GM19324 (cell line): ENCODE data around the gene MORN3.
A peak's percentile ranks its signal among the peaks of the same experiment; 100 is the strongest.
"Not testable (repeated sequence)": the region's sequence is repeated elsewhere in the genome, so short reads cannot be mapped to it uniquely, and the experiment has no call there.

Source experiments
- ATAC-seq: cut with Tn5 transposase; IDR thresholded peaks from one replicate; pipeline ENCODE4 v1.9.1; 2021; ENCODE audit warnings: mild to moderate bottlenecking, moderate library complexity; ENCODE audit not compliant: unreplicated experiment, low FRiP score

MORN3 gene

GRCh38 chr12:121669521-121669900 is at the start of gene MORN3:
TSS of gene MORN3 (minus strand) at chr12:121669654. CDS start at chr12:121669483, 171 bp downstream.
- no peak for ATAC-seq

DNA sequence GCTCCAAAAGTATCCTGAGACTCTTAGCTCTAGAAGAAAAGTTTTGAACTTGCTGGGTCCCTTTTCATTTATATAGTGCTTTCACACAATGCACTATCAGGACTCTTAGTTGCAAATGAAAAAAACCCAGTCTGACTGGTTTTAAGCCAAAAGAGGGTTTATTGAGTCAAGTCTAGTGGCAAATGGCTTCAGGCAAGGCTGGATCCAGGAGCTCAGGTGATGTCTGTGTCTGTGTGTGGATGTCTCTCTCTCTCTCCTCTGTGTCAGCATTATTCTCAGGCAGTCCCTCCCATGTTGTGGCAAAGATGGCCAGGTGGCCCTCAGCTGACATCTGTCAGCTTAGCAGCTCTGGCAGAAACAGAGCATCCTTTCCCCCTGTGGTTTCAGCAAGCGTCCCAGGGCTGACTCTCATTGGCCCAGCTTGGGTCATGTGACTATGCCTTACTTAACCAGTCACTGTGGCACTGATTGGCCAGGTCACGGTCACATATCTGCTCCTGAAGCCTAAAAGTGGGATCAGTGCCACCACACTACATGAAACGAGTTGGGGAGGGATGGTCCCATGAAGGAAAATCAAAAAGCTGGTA is 49.3 kb upstream of the MORN3 start:
- no peak for ATAC-seq

- no peak for ATAC-seq
These were observed 47.7 kb upstream of the MORN3 start for GRCh38 chr12:121717041-121717699.

DNA sequence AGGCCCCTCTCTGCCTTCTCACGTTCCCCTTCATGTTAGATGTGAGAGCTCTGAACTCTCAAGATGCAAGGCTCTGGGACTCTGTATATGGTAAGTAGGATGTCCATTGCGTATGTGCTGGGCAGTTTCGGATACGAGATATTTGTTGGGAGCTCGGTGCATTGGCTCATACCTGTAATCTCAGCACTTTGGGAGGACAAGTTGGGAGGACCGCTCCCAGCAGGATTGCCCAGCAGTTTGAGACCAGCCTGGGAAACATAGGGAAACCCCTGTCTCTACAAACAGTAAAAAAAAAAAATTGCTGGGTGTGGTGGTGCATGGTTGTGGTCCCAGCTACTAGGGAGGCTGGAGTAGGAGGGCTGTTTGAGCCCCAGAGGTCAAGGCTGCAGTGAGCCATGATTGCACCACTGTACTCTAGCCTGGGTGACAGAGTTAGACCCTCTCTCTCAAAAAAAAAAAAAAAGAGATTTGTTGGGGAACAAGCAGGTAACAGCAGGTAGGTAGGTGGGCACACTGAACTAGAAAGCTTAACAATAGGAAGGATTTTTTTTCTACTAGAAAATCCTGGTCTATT is 46.5 kb upstream of the MORN3 start:
- ATAC-seq = no peak

- ATAC-seq = not testable (repeated sequence)
These were observed 45.6 kb upstream of the MORN3 start for GRCh38 chr12:121715055-121715454.

DNA sequence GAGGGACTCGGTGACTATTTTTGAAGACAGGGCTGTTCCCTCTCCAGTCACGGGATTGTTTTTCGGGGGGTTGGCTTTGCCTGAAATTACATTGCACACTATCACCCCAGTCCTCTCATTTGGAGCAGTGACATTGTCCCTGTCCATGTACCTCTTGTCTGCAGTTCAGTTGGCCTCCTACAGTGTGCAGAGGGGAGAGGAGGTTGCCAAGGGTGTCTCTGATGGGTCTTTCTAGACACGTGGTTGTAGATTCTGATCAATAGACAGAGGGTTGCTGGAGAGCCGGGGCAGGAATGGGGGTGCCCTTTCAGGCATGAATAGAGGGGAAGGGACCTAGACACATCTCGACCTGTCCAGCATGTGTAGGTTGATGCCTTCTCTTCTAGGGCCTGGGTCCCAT is 44.3 kb upstream of the MORN3 start:
- no peak for ATAC-seq

DNA sequence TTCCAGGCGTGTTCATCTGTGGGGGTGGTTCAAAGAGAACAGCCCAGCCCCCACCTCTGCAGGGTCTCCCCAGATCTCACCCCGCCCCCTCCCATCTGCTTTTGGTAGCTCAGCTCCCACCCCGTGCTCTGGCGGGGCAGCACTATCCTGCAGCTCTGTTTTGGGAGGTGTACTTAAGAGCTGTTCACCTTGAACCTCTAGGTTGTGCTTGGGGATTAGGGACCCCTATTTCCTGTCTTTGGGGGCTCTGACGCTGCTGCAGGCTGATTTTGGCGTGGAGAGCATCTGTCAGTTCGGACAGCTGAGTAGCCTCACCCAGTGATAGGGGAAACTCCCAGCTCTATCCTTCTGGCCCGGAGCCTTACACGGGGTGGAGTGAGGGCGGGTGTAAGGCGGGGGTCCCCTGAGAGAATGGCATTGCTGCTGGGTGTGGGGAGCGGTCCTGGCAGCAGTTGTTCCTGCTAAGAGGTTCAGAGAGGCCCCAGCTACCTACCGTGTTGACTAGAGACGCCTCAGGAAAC is 43.9 kb upstream of the MORN3 start:
- ATAC-seq = no peak

DNA sequence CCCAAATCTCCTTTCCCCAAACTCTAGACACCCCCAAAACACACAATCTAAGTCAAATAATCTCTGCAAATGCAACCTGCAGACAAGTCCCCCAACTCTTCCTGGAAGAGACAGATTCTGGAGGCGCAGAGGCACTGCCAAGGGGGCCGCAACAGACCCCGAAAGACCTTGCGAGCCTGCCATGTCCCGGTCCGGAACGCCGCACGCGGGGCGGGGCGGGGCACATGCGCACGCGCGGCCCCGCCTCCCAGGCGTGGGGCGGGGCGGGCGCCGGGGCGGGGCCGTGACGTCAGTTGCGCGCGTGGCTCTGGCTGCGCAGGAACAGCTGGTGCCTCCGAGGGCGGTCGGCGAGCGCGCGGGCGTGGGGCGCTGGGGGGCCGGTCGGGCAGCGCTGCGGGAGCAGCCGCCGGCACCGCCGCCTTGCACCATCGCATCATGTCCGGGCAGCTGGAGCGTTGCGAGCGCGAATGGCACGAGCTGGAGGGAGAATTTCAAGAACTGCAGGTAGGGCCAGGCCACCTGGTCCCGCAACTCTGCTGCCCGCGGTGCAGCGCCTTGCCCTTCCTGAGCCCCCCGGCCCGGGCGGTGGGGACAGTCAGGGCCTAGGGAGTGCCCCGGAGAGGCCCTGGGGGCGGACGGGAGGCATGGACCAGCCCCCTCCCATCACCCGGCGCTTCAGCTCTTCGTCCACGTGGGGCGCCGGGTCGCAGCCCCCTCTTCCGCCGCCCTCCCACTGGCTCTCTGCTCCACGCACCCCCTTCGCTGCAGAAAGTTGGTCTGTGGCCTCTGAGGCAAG is 43.2 kb upstream of the MORN3 start, which contains the start of gene TMEM120B:
Gene TMEM120B, plus strand, starts transcription at position 292 of the 796 bp plus-strand sequence. Its CDS starts 144 bp downstream, at position 436.
- peak; percentile 90 for ATAC-seq

GRCh38 chr12:121712190-121712460 is 42.7 kb upstream of the MORN3 start:
- peak; percentile 23 for ATAC-seq

- ATAC-seq = no peak
These were observed 42.1 kb upstream of the MORN3 start for GRCh38 chr12:121711361-121712189.

- no peak for ATAC-seq
These were observed 40.1 kb upstream of the MORN3 start for GRCh38 chr12:121709478-121709961.

DNA sequence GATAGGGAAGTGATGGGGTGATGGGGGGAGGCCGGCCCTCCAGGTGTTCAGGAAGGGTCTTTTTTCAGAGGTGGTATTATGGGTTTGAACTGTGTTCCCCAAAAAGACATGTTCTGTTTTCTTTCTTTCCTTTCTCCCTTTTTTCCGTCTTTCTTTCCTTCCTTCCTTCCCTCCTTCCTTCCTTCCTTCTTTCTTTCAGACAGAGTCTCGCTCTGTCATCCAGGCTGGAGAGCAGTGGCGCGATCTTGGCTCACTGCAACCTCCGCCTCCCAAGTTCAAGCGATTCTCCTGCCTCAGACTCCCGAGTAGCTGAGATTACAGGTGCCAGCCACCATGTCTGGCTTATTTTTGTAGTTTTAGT is 39.6 kb upstream of the MORN3 start:
- ATAC-seq = not testable (repeated sequence)

GRCh38 chr12:121708313-121709063 is 39.0 kb upstream of the MORN3 start:
- ATAC-seq = no peak

DNA sequence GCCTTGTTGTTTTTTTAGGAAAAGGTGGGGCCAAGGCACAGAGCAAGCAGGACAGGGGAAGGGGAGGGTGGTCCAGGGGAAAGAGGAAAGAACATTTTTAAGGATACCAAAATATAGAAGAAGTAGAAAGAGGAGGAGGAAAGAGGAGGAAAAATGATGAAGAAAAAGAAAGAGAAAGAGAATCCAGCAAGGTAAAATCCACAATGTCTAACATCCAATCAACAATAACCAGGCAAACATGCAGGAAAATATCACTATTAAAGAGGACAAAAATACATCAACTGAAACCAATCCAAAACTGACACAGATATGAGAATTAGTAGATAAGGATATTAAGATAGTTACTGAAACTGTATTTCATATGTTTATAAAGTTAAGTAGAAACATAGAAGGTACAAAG is 36.1 kb upstream of the MORN3 start:
- no peak for ATAC-seq

- no peak for ATAC-seq
These were observed 33.5 kb upstream of the MORN3 start for GRCh38 chr12:121702944-121703343.

DNA sequence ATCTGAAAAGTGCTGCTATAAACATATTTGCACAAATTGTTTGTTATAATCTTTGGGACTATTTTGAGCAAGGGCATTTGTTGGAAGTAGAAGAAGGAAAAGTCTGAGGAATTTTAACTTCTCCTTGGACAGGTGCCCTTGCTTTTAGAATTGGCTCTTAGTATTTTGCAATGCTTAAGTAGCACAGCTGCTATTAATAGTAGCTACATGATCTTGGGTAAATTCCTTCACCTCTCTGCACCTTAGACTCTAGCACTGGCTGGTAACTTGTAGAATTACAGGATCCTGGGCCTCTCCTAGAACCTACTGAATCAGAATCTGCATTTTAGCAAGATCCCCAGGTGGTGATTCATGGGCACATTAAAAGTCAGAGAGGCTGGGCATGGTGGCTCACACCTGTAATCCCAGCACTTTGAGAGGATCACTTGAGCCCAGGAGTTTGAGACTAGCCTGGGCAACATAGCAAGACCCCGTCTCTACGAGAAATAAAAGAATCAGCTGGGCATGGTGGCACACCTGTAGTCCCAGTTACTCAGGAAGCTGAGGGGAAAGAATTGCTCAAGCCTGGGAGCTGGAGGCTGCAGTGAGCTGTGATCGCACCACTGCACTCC is 32.3 kb upstream of the MORN3 start:
- no peak for ATAC-seq

DNA sequence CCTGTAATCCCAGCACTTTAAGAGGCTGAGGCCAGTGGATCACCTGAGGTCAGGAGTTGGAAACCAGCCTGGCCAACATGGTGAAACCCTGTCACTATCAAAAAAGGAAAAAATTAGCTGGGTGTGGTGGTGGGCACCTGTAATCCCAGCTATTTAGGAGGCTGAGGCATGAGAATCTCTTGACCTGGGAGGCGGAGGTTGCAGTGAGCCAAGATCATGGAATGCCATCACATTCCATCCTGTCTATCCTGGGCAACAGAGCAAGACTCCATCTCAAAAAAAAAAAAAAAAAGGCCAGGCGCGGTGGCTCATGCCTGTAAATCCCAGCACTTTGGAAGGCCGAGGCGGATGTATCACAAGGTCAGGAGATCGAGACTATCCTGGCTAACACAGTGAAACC is 28.4 kb upstream of the MORN3 start:
- not testable (repeated sequence) for ATAC-seq

GRCh38 chr12:121697093-121697698 is 27.7 kb upstream of the MORN3 start:
- ATAC-seq = no peak
